ENCODE data around the gene CAMK2D.

Gene CAMK2D

GRCh38 chr4:113750296-113750695, 11.2 kb downstream of the CAMK2D start:
- no peaks in the 10 kb centered on the region for H3K9me3 ChIP-seq (ENCODE audit: insufficient read depth, low read depth, low read length)
- no peak overlapping the region for H3K27ac ChIP-seq (ENCODE audit: low read depth, low read length)
- H3K4me1 ChIP-seq (ENCODE audit: insufficient read depth, low read length): peaks cover 8% of the 10 kb centered on the region
- H3K27me3 ChIP-seq (ENCODE audit: insufficient read depth, low read length): no peaks in the 10 kb centered on the region
- 93% methylated on average over 4 of the region's 4 CpGs for WGBS
- no peaks in the 10 kb centered on the region for H3K36me3 ChIP-seq (ENCODE audit: insufficient read depth, low read length)
- no peak overlapping the region for H3K4me3 ChIP-seq (ENCODE audit: low read length)
- H3K9ac ChIP-seq (ENCODE audit: low read depth, low read length): no peak overlapping the region

DNA sequence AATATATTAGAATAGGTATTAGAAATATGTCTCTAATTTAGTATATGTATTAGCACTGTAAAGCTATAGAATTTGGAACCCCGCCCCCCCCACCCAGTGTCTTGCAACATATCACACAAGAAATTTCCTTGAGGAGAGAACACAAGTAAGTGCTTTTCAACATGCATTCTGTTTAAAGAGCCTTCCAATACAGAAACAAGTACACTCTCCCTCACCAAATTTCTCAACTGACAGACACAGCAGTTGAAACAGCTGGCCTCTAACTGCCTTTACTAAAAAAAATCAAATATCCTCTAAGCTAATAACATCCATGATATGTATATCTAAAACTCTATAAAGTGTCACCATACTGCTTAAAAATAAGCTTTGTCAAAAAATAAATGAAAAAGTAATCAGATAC, 12.4 kb downstream of the CAMK2D start:
- Histone ChIP-seq H3K9me3 (ENCODE audit: insufficient read depth, low read depth, low read length) (no peaks in the 10 kb centered on the region), H3K36me3 (ENCODE audit: insufficient read depth, low read length) (no peaks in the 10 kb centered on the region), H3K4me1 (ENCODE audit: insufficient read depth, low read length) (peaks cover 8% of the 10 kb centered on the region), H3K9ac (ENCODE audit: low read depth, low read length) (no peak overlapping the region), H3K27me3 (ENCODE audit: insufficient read depth, low read length) (no peaks in the 10 kb centered on the region), H3K27ac (ENCODE audit: low read depth, low read length) (no peak overlapping the region), H3K4me3 (ENCODE audit: low read length) (no peak overlapping the region)
- WGBS: no CpG with 5 or more reads among the region's 1 CpG

GRCh38 chr4:113747949-113748348, 13.6 kb downstream of the CAMK2D start:
- H3K9me3 ChIP-seq (ENCODE audit: insufficient read depth, low read depth, low read length): no peaks in the 10 kb centered on the region
- H3K4me3 ChIP-seq (ENCODE audit: low read length): no peak overlapping the region
- no peaks in the 10 kb centered on the region for H3K36me3 ChIP-seq (ENCODE audit: insufficient read depth, low read length)
- no peaks in the 10 kb centered on the region; the same call in 1 of the 2 replicates for H3K4me1 ChIP-seq (ENCODE audit: insufficient read depth, low read length)
- H3K27me3 ChIP-seq (ENCODE audit: insufficient read depth, low read length): no peaks in the 10 kb centered on the region
- no peak overlapping the region for H3K9ac ChIP-seq (ENCODE audit: low read depth, low read length)
- H3K27ac ChIP-seq (ENCODE audit: low read depth, low read length): no peak overlapping the region
- 91% methylated on average over 3 of the region's 3 CpGs for WGBS

GRCh38 chr4:113745711-113746110, 15.8 kb downstream of the CAMK2D start:
- no peak overlapping the region for H3K4me3 ChIP-seq (ENCODE audit: low read length)
- WGBS: 87% methylated on average over 2 of the region's 2 CpGs
- H3K36me3 ChIP-seq (ENCODE audit: insufficient read depth, low read length): no peaks in the 10 kb centered on the region
- no peaks in the 10 kb centered on the region for H3K9me3 ChIP-seq (ENCODE audit: insufficient read depth, low read depth, low read length)
- no peak overlapping the region for H3K9ac ChIP-seq (ENCODE audit: low read depth, low read length)
- no peak overlapping the region for H3K27ac ChIP-seq (ENCODE audit: low read depth, low read length)
- H3K4me1 ChIP-seq (ENCODE audit: insufficient read depth, low read length): no peaks in the 10 kb centered on the region
- no peaks in the 10 kb centered on the region for H3K27me3 ChIP-seq (ENCODE audit: insufficient read depth, low read length)

GRCh38 chr4:113744667-113745240, 16.8 kb downstream of the CAMK2D start:
- no peak overlapping the region for H3K4me3 ChIP-seq (ENCODE audit: low read length)
- no peak overlapping the region for H3K27ac ChIP-seq (ENCODE audit: low read depth, low read length)
- no peaks in the 10 kb centered on the region for H3K36me3 ChIP-seq (ENCODE audit: insufficient read depth, low read length)
- no peaks in the 10 kb centered on the region for H3K27me3 ChIP-seq (ENCODE audit: insufficient read depth, low read length)
- H3K9me3 ChIP-seq (ENCODE audit: insufficient read depth, low read depth, low read length): no peaks in the 10 kb centered on the region
- no peaks in the 10 kb centered on the region for H3K4me1 ChIP-seq (ENCODE audit: insufficient read depth, low read length)
- WGBS: 96% methylated on average over 4 of the region's 4 CpGs
- H3K9ac ChIP-seq (ENCODE audit: low read depth, low read length): no peak overlapping the region

DNA sequence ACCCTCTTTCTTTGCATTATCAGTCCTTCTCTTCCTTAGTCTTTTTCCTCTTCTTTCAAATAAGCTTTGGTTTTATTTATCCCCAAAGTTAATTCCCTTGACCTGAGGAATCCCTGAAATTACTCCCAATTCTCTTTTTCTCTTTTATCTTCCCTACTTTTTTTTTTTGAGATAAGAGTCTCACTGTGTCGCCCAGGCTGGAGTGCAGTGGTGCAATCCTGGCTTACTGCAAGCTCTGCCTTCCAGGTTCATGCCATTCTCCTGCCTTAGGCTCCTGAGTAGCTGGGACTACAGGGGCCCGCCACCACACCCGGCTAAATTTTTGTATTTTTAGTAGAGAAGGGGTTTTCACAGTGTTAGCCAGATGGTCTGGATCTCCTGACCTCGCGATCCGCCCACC, 17.8 kb downstream of the CAMK2D start:
- no peaks in the 10 kb centered on the region for H3K27me3 ChIP-seq (ENCODE audit: insufficient read depth, low read length)
- WGBS: 91% methylated on average over 6 of the region's 6 CpGs
- H3K36me3 ChIP-seq (ENCODE audit: insufficient read depth, low read length): no peaks in the 10 kb centered on the region
- no peaks in the 10 kb centered on the region for H3K9me3 ChIP-seq (ENCODE audit: insufficient read depth, low read depth, low read length)
- no peak overlapping the region for H3K9ac ChIP-seq (ENCODE audit: low read depth, low read length)
- H3K27ac ChIP-seq (ENCODE audit: low read depth, low read length): no peak overlapping the region
- H3K4me1 ChIP-seq (ENCODE audit: insufficient read depth, low read length): peaks cover 10% of the 10 kb centered on the region
- H3K4me3 ChIP-seq (ENCODE audit: low read length): no peak overlapping the region

GRCh38 chr4:113742643-113743042, 18.9 kb downstream of the CAMK2D start:
- Histone ChIP-seq H3K4me1 (ENCODE audit: insufficient read depth, low read length) (peaks cover 20% of the 10 kb centered on the region), H3K27me3 (ENCODE audit: insufficient read depth, low read length) (no peaks in the 10 kb centered on the region), H3K27ac (ENCODE audit: low read depth, low read length) (no peak overlapping the region), H3K4me3 (ENCODE audit: low read length) (no peak overlapping the region), H3K9ac (ENCODE audit: low read depth, low read length) (no peak overlapping the region), H3K9me3 (ENCODE audit: insufficient read depth, low read depth, low read length) (no peaks in the 10 kb centered on the region), H3K36me3 (ENCODE audit: insufficient read depth, low read length) (no peaks in the 10 kb centered on the region)
- WGBS: 100% methylated on average over 1 of the region's 2 CpGs

GRCh38 chr4:113741956-113742355, 19.6 kb downstream of the CAMK2D start:
- Histone ChIP-seq H3K36me3 (ENCODE audit: insufficient read depth, low read length) (no peaks in the 10 kb centered on the region), H3K4me3 (ENCODE audit: low read length) (no peak overlapping the region)

DNA sequence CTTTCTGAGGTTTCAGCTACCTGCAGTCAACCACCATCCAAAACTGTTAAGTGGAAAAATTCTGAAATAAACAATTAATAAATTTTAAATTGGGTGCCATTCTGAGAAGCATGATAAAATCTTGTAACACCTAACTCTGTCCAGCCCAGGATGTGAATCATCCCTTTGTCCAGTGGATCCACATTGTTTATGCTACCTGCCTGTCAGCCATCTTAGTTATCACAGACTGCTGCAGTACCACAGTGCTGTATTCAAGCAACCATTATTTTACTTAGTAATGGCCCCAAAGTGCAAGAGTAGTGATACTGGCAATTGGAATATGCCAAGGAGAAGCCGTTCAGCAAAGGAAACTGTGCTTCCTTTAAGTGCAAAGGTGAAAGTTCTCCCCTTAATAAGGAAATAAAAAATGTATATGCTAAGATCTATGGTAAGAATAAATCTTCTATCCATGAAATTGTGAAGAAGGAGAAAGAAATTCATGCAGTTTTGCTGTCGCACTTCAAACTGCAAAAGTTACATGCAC, 20.6 kb downstream of the CAMK2D start:
- no peak overlapping the region for H3K9ac ChIP-seq (ENCODE audit: low read depth, low read length)
- H3K27ac ChIP-seq (ENCODE audit: low read depth, low read length): no peak overlapping the region
- no CpG with 5 or more reads among the region's 2 CpGs for WGBS
- H3K9me3 ChIP-seq (ENCODE audit: insufficient read depth, low read depth, low read length): no peaks in the 10 kb centered on the region
- H3K4me3 ChIP-seq (ENCODE audit: low read length): no peak overlapping the region
- H3K27me3 ChIP-seq (ENCODE audit: insufficient read depth, low read length): no peaks in the 10 kb centered on the region
- H3K4me1 ChIP-seq (ENCODE audit: insufficient read depth, low read length): peaks cover 22% of the 10 kb centered on the region
- H3K36me3 ChIP-seq (ENCODE audit: insufficient read depth, low read length): no peaks in the 10 kb centered on the region

More at GRCh38 chr4:113741956-113742355, 19.6 kb downstream of the CAMK2D start:
- H3K27me3 ChIP-seq (ENCODE audit: insufficient read depth, low read length): no peaks in the 10 kb centered on the region
- peaks cover 22% of the 10 kb centered on the region for H3K4me1 ChIP-seq (ENCODE audit: insufficient read depth, low read length)
- no peak overlapping the region for H3K9ac ChIP-seq (ENCODE audit: low read depth, low read length)
- no peaks in the 10 kb centered on the region for H3K9me3 ChIP-seq (ENCODE audit: insufficient read depth, low read depth, low read length)
- H3K27ac ChIP-seq (ENCODE audit: low read depth, low read length): no peak overlapping the region

DNA sequence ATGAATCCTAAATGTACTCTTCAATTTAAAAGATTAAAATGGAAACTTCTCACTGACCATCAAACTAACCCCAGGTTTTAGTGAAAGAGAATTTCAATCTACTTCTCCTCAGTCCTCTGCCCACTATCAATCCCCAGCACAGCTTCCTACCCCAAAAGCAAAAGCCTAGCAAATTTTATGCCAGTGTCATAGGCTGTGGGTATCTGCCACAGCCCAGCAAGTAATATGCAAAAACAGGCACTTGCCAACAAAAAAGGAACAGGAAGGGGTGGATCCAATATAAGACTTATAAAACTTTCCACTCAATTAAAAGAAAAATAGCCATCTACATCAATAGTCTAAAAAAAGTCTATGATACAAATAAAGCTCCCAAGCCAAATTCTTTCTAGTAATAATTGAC, 22.3 kb downstream of the CAMK2D start:
- no peaks in the 10 kb centered on the region for H3K36me3 ChIP-seq (ENCODE audit: insufficient read depth, low read length)
- H3K9me3 ChIP-seq (ENCODE audit: insufficient read depth, low read depth, low read length): no peaks in the 10 kb centered on the region
- peak overlapping the region; percentile 53 for H3K27ac ChIP-seq (ENCODE audit: low read depth, low read length)
- no peaks in the 10 kb centered on the region for H3K27me3 ChIP-seq (ENCODE audit: insufficient read depth, low read length)
- H3K4me3 ChIP-seq (ENCODE audit: low read length): no peak overlapping the region
- peaks cover 22% of the 10 kb centered on the region for H3K4me1 ChIP-seq (ENCODE audit: insufficient read depth, low read length)
- H3K9ac ChIP-seq (ENCODE audit: low read depth, low read length): no peak overlapping the region

GRCh38 chr4:113738251-113738650, 23.3 kb downstream of the CAMK2D start:
- Histone ChIP-seq H3K36me3 (ENCODE audit: insufficient read depth, low read length) (no peaks in the 10 kb centered on the region), H3K4me1 (ENCODE audit: insufficient read depth, low read length) (peaks cover 22% of the 10 kb centered on the region), H3K27me3 (ENCODE audit: insufficient read depth, low read length) (no peaks in the 10 kb centered on the region), H3K4me3 (ENCODE audit: low read length) (no peak overlapping the region), H3K9ac (ENCODE audit: low read depth, low read length) (no peak overlapping the region), H3K27ac (ENCODE audit: low read depth, low read length) (no peak overlapping the region), H3K9me3 (ENCODE audit: insufficient read depth, low read depth, low read length) (no peaks in the 10 kb centered on the region)

DNA sequence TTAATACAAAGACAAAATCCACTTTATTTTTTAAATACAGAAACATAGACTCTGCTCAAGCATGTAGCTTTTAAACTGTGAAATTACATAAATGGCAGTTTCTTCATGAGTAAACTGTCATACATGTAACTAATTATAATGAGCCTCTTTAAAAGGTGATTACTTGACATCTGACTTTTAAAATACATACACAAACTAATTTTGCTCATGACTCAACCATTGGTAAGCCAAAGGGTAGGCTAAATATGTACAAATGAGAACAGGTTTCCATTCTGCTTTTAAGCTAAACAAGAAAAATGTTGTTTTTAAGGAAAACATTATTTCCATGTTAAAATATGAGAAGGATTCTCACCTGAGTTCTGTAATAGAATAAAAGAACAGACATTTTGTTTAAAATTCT, 27.9 kb downstream of the CAMK2D start:
- Histone ChIP-seq H3K27me3 (ENCODE audit: insufficient read depth, low read length) (no peaks in the 10 kb centered on the region), H3K27ac (ENCODE audit: low read depth, low read length) (no peak overlapping the region), H3K4me1 (ENCODE audit: insufficient read depth, low read length) (peaks cover 12% of the 10 kb centered on the region), H3K4me3 (ENCODE audit: low read length) (no peak overlapping the region), H3K36me3 (ENCODE audit: insufficient read depth, low read length) (no peaks in the 10 kb centered on the region), H3K9ac (ENCODE audit: low read depth, low read length) (no peak overlapping the region), H3K9me3 (ENCODE audit: insufficient read depth, low read depth, low read length) (no peaks in the 10 kb centered on the region)
